Natural killer cell (primary cell): ENCODE data around the gene GRID1. TPM values are rescaled to one million over a fixed set of nuclear protein-coding genes. Genes with fewer than 3 reads are reported as not detected.

ENCODE experiments used
- ATAC-seq, 3 donors: fragments of 150-1000 bp in 2 of 3; fragments of 200-7000 bp in 1 of 3; cut with Tn5 transposase; 1 replicate in 1 of 3; 2 replicates in 2 of 3; pipeline ENCODE4 v1.10.0; 2021; ENCODE audit warnings: mild to moderate bottlenecking in 2 of 3, moderate library complexity in 2 of 3
- DNase-seq, 2 donors: peaks; one replicate each; pipeline versions ENCODE4 v3.0.0 to v3.0.0-alpha.2; 2013 to 2021; ENCODE audit warnings: mixed read lengths in 1 of 2
- H3K27ac ChIP-seq: one replicate; pipeline ENCODE4 v1.5.1; 2013; ENCODE audit warnings: mild to moderate bottlenecking, low read length
- H3K27me3 ChIP-seq: one replicate; pipeline ENCODE4 v1.6.1; 2013; ENCODE audit warnings: low read length; ENCODE audit not compliant: control insufficient read depth, insufficient read depth
- H3K36me3 ChIP-seq: one replicate; pipeline ENCODE4 v1.6.1; 2013; ENCODE audit warnings: low read length; ENCODE audit not compliant: control insufficient read depth, insufficient read depth
- H3K4me1 ChIP-seq: one replicate; pipeline ENCODE4 v1.6.1; 2013; ENCODE audit warnings: low read length; ENCODE audit not compliant: control insufficient read depth, insufficient read depth
- H3K4me3 ChIP-seq: one replicate; pipeline ENCODE4 v1.5.1; 2013; ENCODE audit warnings: low read length
- H3K9me3 ChIP-seq: one replicate; pipeline ENCODE4 v1.6.1; 2013; ENCODE audit warnings: low read length; ENCODE audit not compliant: control insufficient read depth, insufficient read depth
- H3K27ac Mint-ChIP-seq, 2 donors: one replicate each; pipeline ENCODE4 v1.8.0; 2022; ENCODE audit warnings: mild to moderate bottlenecking in 2 of 2, mixed read lengths in 2 of 2, moderate library complexity in 1 of 2
- H3K27me3 Mint-ChIP-seq, 2 donors: one replicate each; pipeline ENCODE4 v1.8.0; 2022; ENCODE audit warnings: low read depth in 2 of 2, mixed read lengths in 2 of 2
- H3K36me3 Mint-ChIP-seq: one replicate; pipeline ENCODE4 v1.8.0; 2022; ENCODE audit warnings: mixed read lengths
- H3K4me1 Mint-ChIP-seq, 2 donors: one replicate each; pipeline ENCODE4 v1.8.0; 2022; ENCODE audit warnings: mixed read lengths in 2 of 2
- H3K4me3 Mint-ChIP-seq: one replicate; pipeline ENCODE4 v1.8.0; 2022; ENCODE audit warnings: mild to moderate bottlenecking, moderate library complexity, mixed read lengths
- H3K9me3 Mint-ChIP-seq, 2 donors: one replicate each; pipeline ENCODE4 v1.8.0; 2022; ENCODE audit warnings: mixed read lengths in 2 of 2
- WGBS: methylation state at CpG from one replicate; pipeline ENCODE4 v1.1.7; 2013; ENCODE audit warnings: missing lambda C conversion rate; ENCODE audit not compliant: insufficient coverage; 5-methylcytosine and 5-hydroxymethylcytosine counted together
- intact Hi-C: fragments of 100-400 bp; cut with micrococcal nuclease; formaldehyde crosslinking; loops from one replicate; pipeline ENCODE4 v1.14.2; 2022
- total RNA-seq, 4 donors: library from RNA; stranded (reverse); fragments of 120-200 nt in 1 of 4; gene quantifications; one replicate each; pipeline versions ENCODE4 v1.2.3 to v1.2.4, GENCODE V29; 2013 to 2022
- TF ChIP-seq, protein P1 (sequence below): fragments of 200-600 bp; IDR thresholded peaks from one replicate; pipeline ENCODE4 v1.8.0; 2022; ENCODE audit warnings: antibody characterized with exemption

Gene GRID1
- total RNA-seq, 3 donors from 2014 or later (not counting 1 experiment from before 2014, with no cell fraction given), result not detected

DNA sequence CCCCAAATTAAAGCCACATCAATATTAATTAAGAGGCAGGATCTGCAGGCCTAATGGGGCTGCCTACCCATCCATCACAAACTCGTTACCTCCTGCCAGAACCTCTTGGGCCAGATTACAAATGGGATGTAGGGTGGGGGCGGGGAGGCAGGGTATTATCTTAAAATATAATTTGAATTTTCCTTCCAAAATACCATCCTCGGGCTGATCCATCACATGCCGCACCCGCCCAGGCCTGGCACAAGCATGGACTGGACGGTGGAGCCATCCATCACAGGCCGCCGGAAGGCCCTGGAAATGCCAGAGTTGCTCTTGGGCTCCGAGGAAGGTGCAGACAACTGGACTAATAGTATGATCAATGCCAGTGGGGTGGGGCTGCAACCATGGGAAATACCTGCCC is 212.8 kb downstream of the GRID1 start:
- peaks cover 0 to 16% of the 10 kb centered on the region in 2 donors for H3K27me3 Mint-ChIP-seq
- Histone ChIP-seq H3K27ac (no peak overlapping the region), H3K4me1 (no peaks in the 10 kb centered on the region), H3K27me3 (no peaks in the 10 kb centered on the region), H3K9me3 (no peaks in the 10 kb centered on the region), H3K4me3 (no peak overlapping the region), H3K36me3 (no peaks in the 10 kb centered on the region)
- H3K27ac Mint-ChIP-seq, result no peak overlapping the region
- ATAC-seq (no peak), DNase-seq (no peak)
- H3K4me1 Mint-ChIP-seq, result no peaks in the 10 kb centered on the region
- TF ChIP-seq, protein P1, sequence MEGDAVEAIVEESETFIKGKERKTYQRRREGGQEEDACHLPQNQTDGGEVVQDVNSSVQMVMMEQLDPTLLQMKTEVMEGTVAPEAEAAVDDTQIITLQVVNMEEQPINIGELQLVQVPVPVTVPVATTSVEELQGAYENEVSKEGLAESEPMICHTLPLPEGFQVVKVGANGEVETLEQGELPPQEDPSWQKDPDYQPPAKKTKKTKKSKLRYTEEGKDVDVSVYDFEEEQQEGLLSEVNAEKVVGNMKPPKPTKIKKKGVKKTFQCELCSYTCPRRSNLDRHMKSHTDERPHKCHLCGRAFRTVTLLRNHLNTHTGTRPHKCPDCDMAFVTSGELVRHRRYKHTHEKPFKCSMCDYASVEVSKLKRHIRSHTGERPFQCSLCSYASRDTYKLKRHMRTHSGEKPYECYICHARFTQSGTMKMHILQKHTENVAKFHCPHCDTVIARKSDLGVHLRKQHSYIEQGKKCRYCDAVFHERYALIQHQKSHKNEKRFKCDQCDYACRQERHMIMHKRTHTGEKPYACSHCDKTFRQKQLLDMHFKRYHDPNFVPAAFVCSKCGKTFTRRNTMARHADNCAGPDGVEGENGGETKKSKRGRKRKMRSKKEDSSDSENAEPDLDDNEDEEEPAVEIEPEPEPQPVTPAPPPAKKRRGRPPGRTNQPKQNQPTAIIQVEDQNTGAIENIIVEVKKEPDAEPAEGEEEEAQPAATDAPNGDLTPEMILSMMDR, result no peak
- 91% methylated on average over 7 of the region's 9 CpGs for WGBS
- H3K9me3 Mint-ChIP-seq, result no peaks in the 10 kb centered on the region
- H3K4me3 Mint-ChIP-seq, result no peak overlapping the region
- no peaks in the 10 kb centered on the region for H3K36me3 Mint-ChIP-seq
- intact Hi-C loops, result no loop called here

DNA sequence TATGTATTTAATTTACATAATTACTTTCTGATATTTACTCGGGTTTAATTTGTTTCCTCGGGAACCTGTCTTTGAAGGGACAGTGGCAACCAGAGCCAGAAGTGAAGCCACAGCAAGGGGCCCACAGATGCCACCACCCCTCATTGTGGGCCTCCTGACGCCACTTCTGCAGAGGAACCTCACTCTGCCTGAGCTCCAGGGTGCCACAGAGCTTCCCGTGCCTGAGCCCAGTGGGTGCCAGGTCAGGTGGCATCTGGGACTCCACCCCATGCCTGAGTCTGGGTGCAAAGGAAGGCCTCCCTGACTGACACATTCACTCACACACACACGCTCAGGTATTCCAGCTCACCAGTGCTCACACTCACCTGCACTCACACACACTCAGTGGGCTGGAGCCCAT is 213.7 kb downstream of the GRID1 start:
- intact Hi-C loops, result no loop called here
- WGBS, result 76% methylated on average over 5 of the region's 5 CpGs
- Histone ChIP-seq H3K27ac (no peak overlapping the region), H3K4me3 (no peak overlapping the region), H3K4me1 (no peaks in the 10 kb centered on the region), H3K9me3 (no peaks in the 10 kb centered on the region), H3K27me3 (no peaks in the 10 kb centered on the region), H3K36me3 (no peaks in the 10 kb centered on the region)
- Mint-ChIP-seq H3K27me3 (peaks cover 0 to 16% of the 10 kb centered on the region in 2 donors), H3K4me1 (no peaks in the 10 kb centered on the region), H3K27ac (no peak overlapping the region), H3K36me3 (no peaks in the 10 kb centered on the region), H3K4me3 (no peak overlapping the region), H3K9me3 (no peaks in the 10 kb centered on the region)
- ATAC-seq, result no peak
- no peak for DNase-seq
- TF ChIP-seq, protein P1, result no peak

DNA sequence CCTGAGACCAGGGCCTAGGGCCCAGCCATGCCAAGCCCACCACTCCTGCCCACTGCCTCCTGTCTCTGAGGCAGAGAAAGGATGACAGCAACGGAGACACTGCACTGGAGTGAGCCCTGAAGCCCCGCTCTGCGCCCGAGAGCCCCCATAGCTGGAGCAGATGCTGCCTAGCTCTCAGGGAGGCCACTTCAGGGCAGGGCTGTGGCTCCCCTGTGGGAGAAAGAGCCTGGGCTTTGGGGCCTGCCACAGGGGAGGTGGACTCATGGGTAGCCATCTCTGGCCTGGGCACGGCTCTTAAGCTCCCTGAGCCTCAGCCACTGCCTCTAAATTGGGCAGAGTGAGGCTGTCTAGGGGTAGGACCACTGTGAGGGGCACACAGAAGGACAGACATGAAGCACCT is 214.2 kb downstream of the GRID1 start:
- DNase-seq (no peak), ATAC-seq (no peak)
- H3K4me3 ChIP-seq, result no peak overlapping the region
- H3K4me3 Mint-ChIP-seq, result no peak overlapping the region
- H3K36me3 Mint-ChIP-seq, result no peaks in the 10 kb centered on the region
- no peak overlapping the region for H3K27ac Mint-ChIP-seq
- H3K4me1 Mint-ChIP-seq, result no peaks in the 10 kb centered on the region
- intact Hi-C loops, result no loop called here
- TF ChIP-seq, protein P1, result no peak
- H3K27ac ChIP-seq, result no peak overlapping the region
- H3K27me3 Mint-ChIP-seq, result peaks cover 0 to 16% of the 10 kb centered on the region in 2 donors
- no peaks in the 10 kb centered on the region for H3K9me3 Mint-ChIP-seq
- no peaks in the 10 kb centered on the region for H3K36me3 ChIP-seq
- no peaks in the 10 kb centered on the region for H3K4me1 ChIP-seq
- H3K9me3 ChIP-seq, result no peaks in the 10 kb centered on the region
- H3K27me3 ChIP-seq, result no peaks in the 10 kb centered on the region
- 84% methylated on average over 5 of the region's 5 CpGs for WGBS

DNA sequence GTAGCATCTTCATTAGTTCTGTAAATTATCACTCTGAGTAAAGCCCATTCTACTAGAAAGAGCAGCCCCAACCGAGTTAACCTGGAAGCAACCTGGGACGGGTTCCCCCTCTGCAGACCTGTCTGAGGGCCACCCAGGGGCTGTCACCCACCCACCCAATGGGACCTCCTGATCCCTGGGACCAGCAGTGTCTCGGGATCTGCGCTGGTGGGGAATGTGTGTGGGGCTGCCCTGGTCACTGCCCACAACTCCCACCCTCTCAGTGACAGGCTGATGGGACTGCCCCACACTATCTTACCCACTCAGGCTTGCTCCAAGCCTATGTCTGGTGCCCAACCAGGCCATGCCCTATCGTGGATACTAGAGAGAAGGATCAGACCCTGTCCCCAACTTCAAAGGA is 215.0 kb downstream of the GRID1 start:
- TF ChIP-seq, protein P1, result no peak
- Mint-ChIP-seq H3K36me3 (no peaks in the 10 kb centered on the region), H3K9me3 (no peaks in the 10 kb centered on the region), H3K4me1 (no peaks in the 10 kb centered on the region), H3K27ac (no peak overlapping the region), H3K27me3 (peaks cover 0 to 14% of the 10 kb centered on the region in 2 donors), H3K4me3 (no peak overlapping the region)
- intact Hi-C loops, result no loop called here
- Histone ChIP-seq H3K9me3 (no peaks in the 10 kb centered on the region), H3K27me3 (no peaks in the 10 kb centered on the region), H3K4me3 (no peak overlapping the region), H3K4me1 (no peaks in the 10 kb centered on the region), H3K36me3 (no peaks in the 10 kb centered on the region), H3K27ac (no peak overlapping the region)
- DNase-seq (no peak), ATAC-seq (no peak)
- WGBS, result 74% methylated on average over 5 of the region's 5 CpGs
